Measurements from ENCODE around the gene GGCT. TPM values are rescaled to one million over a fixed set of nuclear protein-coding genes. Genes with fewer than 3 reads are reported as not detected.

The GGCT gene
- total and polyA plus RNA-seq, 2 donors (not counting 3 experiments of a cell fraction or from before 2014, with no cell fraction given): 21.1 to 44.3 TPM

DNA sequence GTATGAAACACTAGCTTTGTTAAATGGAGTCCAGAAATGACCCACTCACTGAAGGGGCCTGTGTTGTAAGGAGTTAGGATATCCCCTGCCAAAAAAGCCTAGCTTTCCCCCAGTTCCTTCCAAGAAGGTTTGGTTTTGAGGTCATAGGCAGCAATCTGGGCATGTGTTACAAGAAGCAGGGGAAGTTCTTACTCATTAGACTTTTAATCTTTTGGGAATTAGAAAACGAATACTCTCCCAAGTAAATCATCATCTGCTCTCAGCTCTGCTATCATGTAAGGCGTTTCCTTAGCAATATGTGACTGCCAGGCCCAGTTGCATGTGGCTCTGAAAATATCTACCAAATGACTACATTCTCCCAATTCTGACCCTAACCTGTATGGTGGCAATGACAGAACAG lies 29.7 kb downstream of the GGCT start:
- ChIA-PET POLR2A (no interaction called here), CTCF (interaction anchor here (1.5 kb wide), 1 partner anchor 14 kb away, joined by 3 read pairs; no protein-coding TSS in a partner anchor)
- no peaks in the 10 kb centered on the region for H4K20me1 ChIP-seq (replicated peaks; ENCODE audit: control insufficient read depth, extremely low read depth, insufficient read depth, low read length)
- no peaks in the 10 kb centered on the region for H3K36me3 ChIP-seq (ENCODE audit: control insufficient read depth in 2 of 2, extremely low read depth in 1 of 2, insufficient read depth in 2 of 2, low read length in 2 of 2)
- dilution Hi-C loops (cut with MboI; ENCODE audit: extremely low pct_ligation_motif_present, low sequenced_read_pairs): no loop called here
- no peak overlapping the region for H3K4me3 ChIP-seq (replicated peaks in 1 of 3; ENCODE audit: insufficient read depth in 1 of 3, low read depth in 1 of 3, low read length in 3 of 3)
- no TSS peak for BruUV-seq (replicated peaks)
- no peak overlapping the region for H2AFZ ChIP-seq (ENCODE audit: low read depth, low read length)
- no peak overlapping the region for H3K27ac ChIP-seq (ENCODE audit: insufficient read depth, low read depth, low read length)
- no peaks in the 10 kb centered on the region for H3K27me3 ChIP-seq (ENCODE audit: control insufficient read depth in 2 of 2, insufficient read depth in 2 of 2, low read length in 2 of 2)
- no peaks in the 10 kb centered on the region for H3K9me1 ChIP-seq (replicated peaks; ENCODE audit: control insufficient read depth, extremely low read depth, insufficient read depth, low read length)
- TF ChIP-seq FOS (IDR thresholded peaks at IDR 0.05; ENCODE audit: borderline replicate concordance, insufficient read depth, low read length): no peak
- no peak for TF ChIP-seq GATA2 (IDR thresholded peaks at IDR 0.05; ENCODE audit: insufficient read depth, insufficient read length, low read depth, low read length)
- TF ChIP-seq POLR2AphosphoS5 (IDR thresholded peaks at IDR 0.05; ENCODE audit: insufficient read depth, low read depth, low read length): no peak
- TF ChIP-seq, protein P1, sequence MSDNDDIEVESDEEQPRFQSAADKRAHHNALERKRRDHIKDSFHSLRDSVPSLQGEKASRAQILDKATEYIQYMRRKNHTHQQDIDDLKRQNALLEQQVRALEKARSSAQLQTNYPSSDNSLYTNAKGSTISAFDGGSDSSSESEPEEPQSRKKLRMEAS (IDR thresholded peaks at IDR 0.05; ENCODE audit: insufficient read depth, insufficient read length): no peak
- TF ChIP-seq EZH2 (IDR thresholded peaks at IDR 0.05; ENCODE audit: borderline replicate concordance, low read depth, low read length, severe bottlenecking): no peak
- TF ChIP-seq MYC (IDR thresholded peaks at IDR 0.05; ENCODE audit: low read depth, low read length): no peak
- TF ChIP-seq, protein P2, sequence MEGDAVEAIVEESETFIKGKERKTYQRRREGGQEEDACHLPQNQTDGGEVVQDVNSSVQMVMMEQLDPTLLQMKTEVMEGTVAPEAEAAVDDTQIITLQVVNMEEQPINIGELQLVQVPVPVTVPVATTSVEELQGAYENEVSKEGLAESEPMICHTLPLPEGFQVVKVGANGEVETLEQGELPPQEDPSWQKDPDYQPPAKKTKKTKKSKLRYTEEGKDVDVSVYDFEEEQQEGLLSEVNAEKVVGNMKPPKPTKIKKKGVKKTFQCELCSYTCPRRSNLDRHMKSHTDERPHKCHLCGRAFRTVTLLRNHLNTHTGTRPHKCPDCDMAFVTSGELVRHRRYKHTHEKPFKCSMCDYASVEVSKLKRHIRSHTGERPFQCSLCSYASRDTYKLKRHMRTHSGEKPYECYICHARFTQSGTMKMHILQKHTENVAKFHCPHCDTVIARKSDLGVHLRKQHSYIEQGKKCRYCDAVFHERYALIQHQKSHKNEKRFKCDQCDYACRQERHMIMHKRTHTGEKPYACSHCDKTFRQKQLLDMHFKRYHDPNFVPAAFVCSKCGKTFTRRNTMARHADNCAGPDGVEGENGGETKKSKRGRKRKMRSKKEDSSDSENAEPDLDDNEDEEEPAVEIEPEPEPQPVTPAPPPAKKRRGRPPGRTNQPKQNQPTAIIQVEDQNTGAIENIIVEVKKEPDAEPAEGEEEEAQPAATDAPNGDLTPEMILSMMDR (IDR thresholded peaks at IDR 0.05; ENCODE audit: extremely low read depth in 1 of 2, insufficient read depth in 1 of 2, low read depth in 1 of 2, low read length in 2 of 2): no peak
- no peak for TF ChIP-seq JUN (IDR thresholded peaks at IDR 0.05; ENCODE audit: borderline replicate concordance, insufficient read depth, insufficient read length, low read depth)
- no peak for TF ChIP-seq POLR2A (IDR thresholded peaks at IDR 0.05; ENCODE audit: low read depth, low read length)
- no peak for FAIRE-seq
- H3K9ac ChIP-seq (replicated peaks; ENCODE audit: extremely low read depth, insufficient read depth, low read length): no peak overlapping the region
- intact Hi-C loops (cut with micrococcal nuclease): no loop called here
- peaks cover 75% of the 10 kb centered on the region for H3K4me1 ChIP-seq (ENCODE audit: control insufficient read depth, extremely low read depth, insufficient read depth, low read length)
- DNase-seq (ENCODE audit: low read depth, low spot score): peak; percentile 30
- H3K9me3 ChIP-seq (replicated peaks; ENCODE audit: control insufficient read depth, insufficient read depth, low read length): no peaks in the 10 kb centered on the region
- H3K4me2 ChIP-seq (ENCODE audit: insufficient read depth, low read length): no peak overlapping the region
- peaks cover 67% of the 10 kb centered on the region for H3K79me2 ChIP-seq (ENCODE audit: control insufficient read depth, insufficient read depth, low read length)
